Sciatic nerve (tissue), 2 donors: ENCODE data around the gene CD6. TPM values are rescaled to one million over a fixed set of nuclear protein-coding genes. Genes with fewer than 3 reads are reported as not detected.
"Not testable (repeated sequence)": the region's sequence is repeated elsewhere in the genome, so short reads cannot be mapped to it uniquely, and the experiment has no call there.

ENCODE experiments used
- ATAC-seq: fragments of 200-7000 bp; cut with Tn5 transposase; one replicate; pipeline ENCODE4 v1.9.1; 2020; ENCODE audit warnings: mild to moderate bottlenecking, moderate library complexity
- DNase-seq: peaks from one replicate; pipeline ENCODE4 v3.0.0-alpha.2; 2020; ENCODE audit warnings: low spot score
- intact Hi-C: fragments of 100-400 bp; cut with DNase I; formaldehyde crosslinking; loops from one replicate; pipeline ENCODE4 v1.14.2; 2022
- total RNA-seq: library from RNA; stranded (reverse); fragmentation: NEBNext Ultra II Directional; extraction: Animal tissue kit (Norgen Biotek cat#: 25700); gene quantifications from one replicate; pipeline ENCODE4 v1.2.1, GENCODE V29; 2021
- donor health status: DM: no; HTN: no; CAD: no.
- donor health status: DM: no; HTN: no; CAD: no.

Gene CD6
- total RNA-seq, 1 donor from 2014 or later: 2.5 TPM

- intact Hi-C loops: no loop called here
- DNase-seq (no peak), ATAC-seq (no peak)
Measured at GRCh38 chr11:61061081-61061826, 89.8 kb downstream of the CD6 start.

GRCh38 chr11:61062181-61062930 is 90.9 kb downstream of the CD6 start:
- intact Hi-C loops: no loop called here
- ATAC-seq: no peak
- DNase-seq: peak; percentile 7

GRCh38 chr11:61065236-61065635 is 93.8 kb downstream of the CD6 start:
- intact Hi-C loops, DNase-seq, ATAC-seq: not testable (repeated sequence)

GRCh38 chr11:61065955-61066638 is 94.6 kb downstream of the CD6 start:
- intact Hi-C loops: no loop called here
- DNase-seq (no peak), ATAC-seq (no peak)

GRCh38 chr11:61066645-61067044 is 95.2 kb downstream of the CD6 start:
- intact Hi-C loops: no loop called here
- ATAC-seq: no peak
- no peak for DNase-seq

GRCh38 chr11:61067782-61068446 is 96.4 kb downstream of the CD6 start:
- ATAC-seq (no peak), DNase-seq (peak; percentile 50)
- intact Hi-C loops: no loop called here

GRCh38 chr11:61068581-61068980 is 97.1 kb downstream of the CD6 start:
- intact Hi-C loops: no loop called here
- no peak for ATAC-seq

GRCh38 chr11:61069427-61069826 is 97.9 kb downstream of the CD6 start:
- no peak for ATAC-seq
- DNase-seq: peak; percentile 23
- intact Hi-C loops: no loop called here

More at GRCh38 chr11:61068581-61068980, 97.1 kb downstream of the CD6 start:
- peak; percentile 48 for DNase-seq

Other genes with a start within 250 kb of the CD6 start
- gene MS4A18, start 247.0 kb upstream of the CD6 start, total RNA-seq: not detected
- gene MS4A15, start 214.8 kb upstream of the CD6 start, total RNA-seq: not detected
- gene MS4A10, start 186.3 kb upstream of the CD6 start, total RNA-seq: not detected
- gene CCDC86, start 129.6 kb upstream of the CD6 start, total RNA-seq: 16.5 TPM
- gene PTGDR2, start 115.7 kb upstream of the CD6 start, total RNA-seq: 1.1 TPM
- 0.85 TPM for gene ZP1, start 104.1 kb upstream of the CD6 start, total RNA-seq
- gene PRPF19, start 65.1 kb upstream of the CD6 start, total RNA-seq: 50.7 TPM
- gene TMEM109, start 57.5 kb upstream of the CD6 start, total RNA-seq: 128 TPM
- gene TMEM132A, start 47.2 kb upstream of the CD6 start, total RNA-seq: 34.2 TPM
- gene SLC15A3, start 19.5 kb upstream of the CD6 start, total RNA-seq: 49.4 TPM
- gene CD5, start 130.8 kb downstream of the CD6 start, total RNA-seq: 1.3 TPM
- 23.1 TPM for gene VPS37C, start 189.7 kb downstream of the CD6 start, total RNA-seq
- gene PGA3, start 231.8 kb downstream of the CD6 start, total RNA-seq: not detected